Sigmoid colon (tissue), 7 donors: Measurements from ENCODE around the gene GLS. TPM values are rescaled to one million over a fixed set of nuclear protein-coding genes. Genes with fewer than 3 reads are reported as not detected.

Source experiments
- DNase-seq: peaks from one replicate; pipeline ENCODE4 v3.0.0-alpha.2; 2019
- H3K27ac ChIP-seq, 4 donors: fragments of 200-600 bp; sonication (generic); one replicate each; pipeline ENCODE4 v1.5.1; 2016 to 2019; ENCODE audit warnings: mild to moderate bottlenecking in 1 of 4
- H3K27me3 ChIP-seq, 3 donors: fragments of 200-600 bp; sonication (generic); one replicate each; pipeline ENCODE4 v1.5.1; 2019; ENCODE audit warnings: mild to moderate bottlenecking in 1 of 3
- H3K36me3 ChIP-seq, 4 donors: fragments of 200-600 bp; sonication (generic); one replicate each; pipeline ENCODE4 v1.5.1; 2016 to 2019
- H3K4me1 ChIP-seq, 4 donors: fragments of 200-600 bp; sonication (generic); one replicate each; pipeline ENCODE4 v1.5.1; 2017 to 2019
- H3K4me3 ChIP-seq, 4 donors: fragments of 200-600 bp; sonication (generic); one replicate each; pipeline ENCODE4 v1.5.1; 2017 to 2019; ENCODE audit warnings: mild to moderate bottlenecking in 2 of 4, moderate library complexity in 1 of 4
- H3K9me3 ChIP-seq, 4 donors: fragments of 200-600 bp in 3 of 4; sonication (generic) in 3 of 4; one replicate each; pipeline versions ENCODE4 v1.5.1 to v1.6.1; 2013 to 2019
- EP300 ChIP-seq, 4 donors: sonication (generic); formaldehyde crosslinking; IDR thresholded peaks; one replicate each; pipeline ENCODE4 v1.6.1; 2017; ENCODE audit warnings: antibody characterized with exemption in 4 of 4
- POLR2A ChIP-seq, 2 donors: fragments of 450-650 bp; IDR thresholded peaks; one replicate each; pipeline ENCODE4 v1.6.1; 2016; ENCODE audit warnings: antibody characterized with exemption in 2 of 2, mild to moderate bottlenecking in 2 of 2, moderate library complexity in 2 of 2
- POLR2AphosphoS5 ChIP-seq, 4 donors: sonication (generic); formaldehyde crosslinking; IDR thresholded peaks; one replicate each; pipeline ENCODE4 v1.6.1; 2017; ENCODE audit warnings: antibody characterized with exemption in 4 of 4
- WGBS, 2 donors: extraction: QIAGEN DNeasy Blood & Tissue Kit; methylation state at CpG; one replicate each; pipeline ENCODE4 v1.1.7; 2013; 5-methylcytosine and 5-hydroxymethylcytosine counted together
- intact Hi-C: fragments of 100-400 bp; cut with DNase I; formaldehyde crosslinking; loops from one replicate; pipeline ENCODE4 v1.15.1; 2023
- polyA plus RNA-seq, 3 donors: library from polyadenylated mRNA; stranded (reverse); fragments of 200-250 nt; gene quantifications; one replicate each; pipeline ENCODE4 v1.2.3, GENCODE V29; 2013
- total RNA-seq, 4 donors: library from RNA; depleted of rRNA; stranded (reverse); fragments of >200 nt; gene quantifications; one replicate each; pipeline ENCODE4 v1.1.0, GENCODE V29; 2016
- TF ChIP-seq, protein P1 (sequence below), 4 experiments: fragments of 450-650 bp in 3 of 4; fragments of 200-600 bp in 1 of 4; IDR thresholded peaks; one replicate each; pipeline ENCODE4 v1.5.1; 2016 to 2019; ENCODE audit warnings: antibody characterized with exemption in 4 of 4, mild to moderate bottlenecking in 3 of 4, moderate library complexity in 2 of 4
- donor health status: healthy with polysubstance abuse.
- donor health status: Bipolar disorder and iron deficiency.
- donor health status: healthy.

The GLS gene
- total and polyA plus RNA-seq, 7 donors: 15.0 to 139 (median 87.1) TPM

- intact Hi-C loops: no loop called here
- 90 to 95% methylated on average over 2 of the region's 2 CpGs for WGBS, 2 donors
- Histone ChIP-seq H3K9me3 (no peaks in the 10 kb centered on the region), H3K4me3 (no peak overlapping the region), H3K4me1 (no peaks in the 10 kb centered on the region), H3K36me3 (peaks cover 8 to 98% (median 64%) of the 10 kb centered on the region in 4 donors), H3K27me3 (no peaks in the 10 kb centered on the region), H3K27ac (no peak overlapping the region)
- DNase-seq: no peak
- TF ChIP-seq, protein P1, sequence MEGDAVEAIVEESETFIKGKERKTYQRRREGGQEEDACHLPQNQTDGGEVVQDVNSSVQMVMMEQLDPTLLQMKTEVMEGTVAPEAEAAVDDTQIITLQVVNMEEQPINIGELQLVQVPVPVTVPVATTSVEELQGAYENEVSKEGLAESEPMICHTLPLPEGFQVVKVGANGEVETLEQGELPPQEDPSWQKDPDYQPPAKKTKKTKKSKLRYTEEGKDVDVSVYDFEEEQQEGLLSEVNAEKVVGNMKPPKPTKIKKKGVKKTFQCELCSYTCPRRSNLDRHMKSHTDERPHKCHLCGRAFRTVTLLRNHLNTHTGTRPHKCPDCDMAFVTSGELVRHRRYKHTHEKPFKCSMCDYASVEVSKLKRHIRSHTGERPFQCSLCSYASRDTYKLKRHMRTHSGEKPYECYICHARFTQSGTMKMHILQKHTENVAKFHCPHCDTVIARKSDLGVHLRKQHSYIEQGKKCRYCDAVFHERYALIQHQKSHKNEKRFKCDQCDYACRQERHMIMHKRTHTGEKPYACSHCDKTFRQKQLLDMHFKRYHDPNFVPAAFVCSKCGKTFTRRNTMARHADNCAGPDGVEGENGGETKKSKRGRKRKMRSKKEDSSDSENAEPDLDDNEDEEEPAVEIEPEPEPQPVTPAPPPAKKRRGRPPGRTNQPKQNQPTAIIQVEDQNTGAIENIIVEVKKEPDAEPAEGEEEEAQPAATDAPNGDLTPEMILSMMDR (IDR thresholded peaks at IDR 0.05): no peak
- TF ChIP-seq POLR2A (IDR thresholded peaks at IDR 0.05) (no peak), POLR2AphosphoS5 (IDR thresholded peaks at IDR 0.05) (no peak), EP300 (IDR thresholded peaks at IDR 0.05) (no peak)
Observed at GRCh38 chr2:190972213-190972612, 91.6 kb downstream of the GLS start.

GRCh38 chr2:190972846-190973245, 92.2 kb downstream of the GLS start:
- WGBS, 2 donors: 92 to 94% methylated on average over 3 of the region's 3 CpGs
- TF ChIP-seq, protein P1 (IDR thresholded peaks at IDR 0.05): no peak
- TF ChIP-seq POLR2A (IDR thresholded peaks at IDR 0.05) (no peak), POLR2AphosphoS5 (IDR thresholded peaks at IDR 0.05) (no peak), EP300 (IDR thresholded peaks at IDR 0.05) (no peak)
- H3K4me3 ChIP-seq: no peak overlapping the region
- H3K9me3 ChIP-seq: no peaks in the 10 kb centered on the region
- H3K27ac ChIP-seq: no peak overlapping the region
- DNase-seq: no peak
- intact Hi-C loops: no loop called here
- H3K27me3 ChIP-seq: no peaks in the 10 kb centered on the region
- H3K36me3 ChIP-seq: peaks cover 8 to 99% (median 68%) of the 10 kb centered on the region in 4 donors
- no peaks in the 10 kb centered on the region for H3K4me1 ChIP-seq

GRCh38 chr2:190973262-190973661, 92.6 kb downstream of the GLS start:
- TF ChIP-seq, protein P1 (IDR thresholded peaks at IDR 0.05): no peak
- TF ChIP-seq POLR2AphosphoS5 (IDR thresholded peaks at IDR 0.05) (no peak), EP300 (IDR thresholded peaks at IDR 0.05) (no peak), POLR2A (IDR thresholded peaks at IDR 0.05) (no peak)
- no peak overlapping the region for H3K4me3 ChIP-seq
- intact Hi-C loops: no loop called here
- no peaks in the 10 kb centered on the region for H3K4me1 ChIP-seq
- DNase-seq: no peak
- no peaks in the 10 kb centered on the region for H3K9me3 ChIP-seq
- WGBS, 2 donors: 96 to 99% methylated on average over 1 of the region's 1 CpG
- peaks cover 11 to 99% (median 70%) of the 10 kb centered on the region in 4 donors for H3K36me3 ChIP-seq
- no peaks in the 10 kb centered on the region for H3K27me3 ChIP-seq
- H3K27ac ChIP-seq: no peak overlapping the region

- WGBS, 2 donors: 91 to 94% methylated on average over 11 of the region's 11 CpGs
- DNase-seq: no peak
- TF ChIP-seq EP300 (IDR thresholded peaks at IDR 0.05) (no peak), POLR2AphosphoS5 (IDR thresholded peaks at IDR 0.05) (no peak), POLR2A (IDR thresholded peaks at IDR 0.05) (no peak)
- TF ChIP-seq, protein P1 (IDR thresholded peaks at IDR 0.05): no peak
- H3K27me3 ChIP-seq: no peaks in the 10 kb centered on the region
- intact Hi-C loops: no loop called here
- H3K27ac ChIP-seq: no peak overlapping the region
- no peak overlapping the region for H3K4me3 ChIP-seq
- no peaks in the 10 kb centered on the region for H3K4me1 ChIP-seq
- H3K9me3 ChIP-seq: no peaks in the 10 kb centered on the region
- peaks cover 12 to 99% (median 74%) of the 10 kb centered on the region in 4 donors for H3K36me3 ChIP-seq
Observed at GRCh38 chr2:190973726-190974628, 93.4 kb downstream of the GLS start.
